Hypothalamus (tissue), 51 donors: ENCODE results near the gene ZNF771.
"Not testable (repeated sequence)": the region's sequence is repeated elsewhere in the genome, so short reads cannot be mapped to it uniquely, and the experiment has no call there.

Source experiments
- DNase-seq, 51 donors: peaks; one replicate each; lab custom pipeline; 2025; lab: John Stamatoyannopoulos, UW

The ZNF771 gene

DNA sequence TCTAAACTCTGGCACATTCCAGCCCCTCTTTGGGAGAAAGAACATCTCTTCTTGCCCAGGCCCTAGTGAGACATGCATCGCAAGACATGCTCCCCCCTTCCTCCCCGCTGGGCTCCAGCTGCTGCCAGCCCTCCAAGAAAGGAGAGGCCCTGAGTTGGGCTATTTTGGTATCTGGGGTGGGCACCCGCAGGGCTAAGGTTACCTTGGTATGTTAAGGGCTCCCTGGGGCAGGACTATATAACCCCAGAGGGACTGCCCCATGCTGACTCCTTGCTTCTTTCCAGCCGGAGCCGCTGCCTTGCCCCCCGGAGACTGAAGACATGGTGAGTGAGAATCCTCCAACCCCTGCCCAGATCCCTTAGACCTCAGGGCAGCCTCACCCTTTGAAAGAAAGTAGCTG is 32.9 kb upstream of the ZNF771 start, which contains the start of gene MYL11:
Gene MYL11 (plus strand): TSS at position 265 of the 400 bp plus-strand sequence. CDS start 56 bp downstream, at position 321.
- DNase-seq = no peak

DNA sequence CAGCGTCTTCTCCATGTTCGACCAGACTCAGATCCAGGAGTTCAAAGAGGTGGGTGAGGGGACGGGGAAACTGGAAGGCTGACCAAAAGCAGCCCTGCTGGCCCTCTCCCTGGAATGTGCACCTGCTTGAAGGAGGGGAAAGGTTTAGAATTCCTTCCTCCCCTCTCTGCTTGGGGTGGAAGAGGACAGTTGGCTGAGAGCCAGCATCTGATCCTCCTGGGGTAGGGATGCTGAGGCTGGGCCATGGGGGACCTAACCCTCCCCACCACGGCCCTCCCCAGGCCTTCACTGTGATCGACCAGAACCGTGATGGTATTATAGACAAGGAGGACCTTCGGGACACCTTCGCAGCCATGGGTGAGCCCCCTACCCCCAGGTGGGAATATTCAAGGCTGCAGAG is 31.5 kb upstream of the ZNF771 start:
- no peak for DNase-seq

DNA sequence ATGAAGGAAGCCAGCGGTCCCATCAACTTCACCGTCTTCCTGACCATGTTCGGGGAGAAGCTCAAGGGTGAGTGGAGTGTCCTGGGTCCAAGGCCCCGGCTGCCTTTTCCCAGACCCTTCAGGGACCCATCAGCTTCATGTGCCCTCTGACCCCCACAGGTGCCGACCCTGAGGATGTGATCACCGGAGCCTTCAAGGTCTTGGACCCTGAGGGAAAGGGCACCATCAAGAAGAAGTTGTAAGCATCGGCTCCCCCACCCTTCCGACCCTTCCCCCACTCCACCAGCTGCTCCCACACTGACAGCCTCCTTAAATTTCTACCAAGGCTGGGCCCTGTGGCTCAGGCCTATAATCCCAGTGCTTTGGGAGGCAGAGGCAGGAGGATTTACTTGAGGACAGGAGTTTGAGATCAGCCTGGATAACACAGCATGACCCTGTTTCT is 30.9 kb upstream of the ZNF771 start:
- DNase-seq = no peak

DNA sequence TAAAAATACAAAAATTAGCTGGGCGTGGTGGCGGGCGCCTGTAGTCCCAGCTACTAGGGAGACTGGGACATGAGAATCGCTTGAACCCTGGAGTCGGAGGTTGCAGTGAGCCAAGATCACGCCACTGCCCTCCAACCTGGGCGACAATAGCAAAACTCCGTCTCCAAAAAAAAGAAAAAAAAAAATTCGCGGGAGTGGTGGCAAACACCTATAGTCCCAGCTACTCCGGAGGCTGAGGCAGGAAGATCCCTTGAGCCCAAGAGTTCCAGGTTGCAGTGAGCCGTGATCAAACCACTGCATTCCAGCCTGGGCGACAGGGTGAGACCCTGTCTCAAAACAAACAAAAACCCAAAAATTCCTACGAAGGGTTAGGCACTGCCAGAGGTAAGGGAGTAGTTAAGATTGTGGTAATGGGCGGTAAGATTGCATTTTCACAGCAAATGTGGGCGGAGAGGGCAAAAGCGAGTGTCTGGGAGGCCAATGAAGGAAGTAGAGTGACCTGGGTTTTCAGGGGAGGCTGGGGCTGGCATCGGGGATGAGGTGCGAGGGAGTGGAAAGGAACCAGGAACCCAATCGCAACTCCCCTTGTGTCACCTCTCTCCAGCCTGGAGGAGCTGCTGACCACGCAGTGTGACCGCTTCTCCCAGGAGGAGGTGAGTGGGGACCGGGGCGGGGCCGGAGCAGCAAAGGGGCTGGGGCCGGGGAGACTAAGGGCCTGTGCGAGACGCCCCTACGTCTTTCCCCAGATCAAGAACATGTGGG is 30.2 kb upstream of the ZNF771 start:
- DNase-seq = peak in 5 of 51 donors; percentile 56 to 75 (median 69)

DNA sequence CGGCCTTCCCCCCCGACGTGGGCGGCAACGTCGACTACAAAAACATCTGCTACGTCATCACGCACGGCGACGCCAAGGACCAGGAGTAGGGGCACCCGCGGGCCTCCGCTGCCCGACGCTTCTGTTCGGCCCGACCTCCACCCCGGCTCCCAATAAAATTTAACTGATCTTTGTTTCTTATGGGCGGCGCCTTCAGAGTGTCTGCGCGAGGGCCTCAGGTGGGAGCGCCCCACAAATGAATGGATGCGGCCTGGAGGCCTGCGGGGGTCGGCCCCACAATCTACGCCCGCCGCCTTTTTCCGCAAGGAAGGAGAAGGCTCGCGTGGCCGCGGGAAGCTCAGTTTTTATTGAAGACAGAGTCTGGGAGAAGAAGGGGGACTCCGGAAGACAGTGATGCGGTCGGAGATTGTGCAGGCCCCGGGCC is 29.6 kb upstream of the ZNF771 start:
- peak in 45 of 51 donors; percentile 57 to 95 (median 88) for DNase-seq

DNA sequence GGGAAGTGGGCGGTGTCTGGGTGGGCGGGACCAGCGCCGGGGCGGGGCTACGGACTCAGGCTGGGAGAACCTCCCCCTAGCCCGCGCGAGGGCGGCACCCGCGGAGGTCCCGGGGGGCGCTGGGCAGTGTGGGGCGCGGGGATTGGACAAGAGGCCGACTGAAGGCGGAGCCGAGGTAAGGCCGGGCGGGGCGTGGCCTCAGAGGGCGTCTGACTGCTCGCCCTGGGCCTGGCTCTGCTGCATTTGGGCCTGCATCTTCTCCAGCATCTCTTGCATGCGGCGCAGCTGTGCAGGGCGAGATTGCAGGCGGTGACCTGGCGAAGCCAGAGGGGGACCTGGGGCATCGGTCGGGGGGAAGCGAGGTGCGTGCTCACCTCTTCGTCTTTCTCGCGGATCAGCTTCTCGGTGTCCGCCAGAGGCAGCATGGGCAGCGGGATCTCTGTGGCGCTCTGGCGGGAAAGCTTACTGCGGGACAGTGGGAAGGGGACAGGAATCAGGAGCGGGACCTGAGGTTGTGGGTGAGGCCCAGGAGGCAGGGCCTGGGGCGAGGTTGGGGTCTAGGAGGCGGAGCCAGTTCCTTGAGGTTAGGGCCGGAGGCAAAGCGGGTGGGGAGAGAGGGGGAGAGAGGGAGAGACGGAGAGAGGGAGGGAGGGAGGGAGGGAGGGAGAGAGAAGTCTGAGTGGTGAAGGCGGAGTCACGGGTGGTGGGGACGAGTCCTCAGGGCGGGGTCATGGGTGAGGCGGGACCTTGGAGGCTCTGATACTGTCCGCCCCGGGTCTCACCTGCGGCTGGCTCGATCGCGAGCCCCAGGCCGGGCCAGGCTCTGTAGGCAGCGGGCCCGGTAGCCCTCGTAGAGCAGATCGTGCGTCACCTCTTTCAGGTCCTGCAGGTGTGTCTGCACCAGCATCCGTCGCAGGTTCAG is 28.9 kb upstream of the ZNF771 start:
- DNase-seq = peak; percentile 87 to 100 (median 99)

DNA sequence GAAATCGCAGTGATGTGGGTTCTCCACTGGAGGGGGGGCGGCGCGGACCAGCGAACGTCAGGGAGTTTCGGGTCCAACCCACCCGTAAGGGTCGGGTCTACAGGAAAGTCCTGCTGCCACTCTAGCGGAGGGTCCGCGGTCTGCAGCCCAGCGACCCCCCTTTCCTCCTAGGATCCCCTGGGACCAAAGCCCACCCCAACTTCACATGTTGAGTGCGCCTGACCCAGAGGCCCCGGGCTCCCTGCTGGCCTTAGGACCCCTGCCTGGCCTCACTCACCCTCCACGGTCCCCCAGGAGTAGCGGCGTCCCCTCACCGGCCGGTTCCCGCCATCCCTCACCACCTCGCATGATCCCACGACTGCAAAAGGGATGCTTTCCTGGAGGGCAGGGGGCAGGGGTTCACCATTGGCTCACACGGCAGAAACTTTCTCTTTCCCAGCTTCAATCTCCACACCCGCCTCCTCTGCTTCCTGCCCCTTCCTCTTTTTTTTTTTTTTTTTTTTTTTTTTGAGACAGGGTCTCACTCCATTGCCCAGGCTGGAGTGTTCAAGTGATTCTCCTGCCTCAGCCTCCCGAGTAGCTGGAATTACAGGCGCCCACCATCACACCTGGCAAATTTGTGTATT is 28.1 kb upstream of the ZNF771 start:
- no peak for DNase-seq

DNA sequence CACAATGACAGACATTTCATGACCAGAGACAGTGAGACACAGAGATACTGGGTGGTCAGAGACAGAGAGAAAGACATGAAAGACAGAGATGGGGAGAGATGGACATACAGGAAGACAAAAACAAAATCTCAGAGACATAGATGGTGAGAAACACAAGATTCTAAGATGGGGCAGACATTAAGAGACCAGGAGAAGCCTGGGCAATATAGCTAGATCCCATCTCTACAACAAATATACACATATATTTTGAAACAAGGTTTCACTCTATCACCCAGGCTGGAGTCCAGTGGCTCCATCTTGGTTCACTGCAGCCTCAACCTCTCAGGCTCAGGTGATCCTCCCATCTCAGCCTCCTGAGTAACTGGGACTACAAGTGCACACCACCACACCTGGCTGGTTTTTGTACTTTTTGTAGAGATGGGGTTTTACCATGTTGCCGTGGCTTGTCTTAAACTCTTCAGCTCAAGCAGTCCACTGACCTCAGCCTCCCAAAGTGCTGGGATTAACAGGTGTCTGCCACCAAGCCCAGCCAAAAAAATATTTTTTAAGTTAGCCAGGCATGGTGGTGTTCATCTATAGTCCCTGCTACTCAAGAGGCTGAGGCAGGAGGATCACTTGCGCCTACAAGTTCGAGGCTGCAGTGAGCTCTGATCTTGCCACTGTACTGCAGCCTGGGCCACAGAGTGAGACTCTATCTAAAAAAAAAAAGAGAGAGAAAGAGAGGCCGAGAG is 27.2 kb upstream of the ZNF771 start:
- no peak for DNase-seq

DNA sequence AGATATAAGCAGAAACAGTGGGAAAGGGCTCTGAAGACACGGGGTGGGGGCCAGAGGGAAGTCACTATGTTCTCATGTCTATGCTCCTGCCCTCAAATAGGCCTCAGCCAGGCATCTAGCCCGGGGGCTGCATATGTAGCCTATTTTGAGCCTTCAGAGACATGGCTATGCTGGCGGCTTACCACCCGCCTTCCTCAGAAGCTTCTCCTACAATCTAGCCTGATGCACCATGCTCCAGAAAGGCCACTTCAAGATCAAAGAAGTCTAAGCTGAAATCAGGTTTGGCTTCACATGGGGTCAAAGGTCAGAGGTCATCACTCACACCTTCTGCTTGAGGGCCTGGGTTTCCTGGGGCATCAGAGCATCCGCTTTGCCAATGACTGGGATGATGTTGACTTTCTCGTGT is 26.6 kb upstream of the ZNF771 start:
- no peak for DNase-seq

DNA sequence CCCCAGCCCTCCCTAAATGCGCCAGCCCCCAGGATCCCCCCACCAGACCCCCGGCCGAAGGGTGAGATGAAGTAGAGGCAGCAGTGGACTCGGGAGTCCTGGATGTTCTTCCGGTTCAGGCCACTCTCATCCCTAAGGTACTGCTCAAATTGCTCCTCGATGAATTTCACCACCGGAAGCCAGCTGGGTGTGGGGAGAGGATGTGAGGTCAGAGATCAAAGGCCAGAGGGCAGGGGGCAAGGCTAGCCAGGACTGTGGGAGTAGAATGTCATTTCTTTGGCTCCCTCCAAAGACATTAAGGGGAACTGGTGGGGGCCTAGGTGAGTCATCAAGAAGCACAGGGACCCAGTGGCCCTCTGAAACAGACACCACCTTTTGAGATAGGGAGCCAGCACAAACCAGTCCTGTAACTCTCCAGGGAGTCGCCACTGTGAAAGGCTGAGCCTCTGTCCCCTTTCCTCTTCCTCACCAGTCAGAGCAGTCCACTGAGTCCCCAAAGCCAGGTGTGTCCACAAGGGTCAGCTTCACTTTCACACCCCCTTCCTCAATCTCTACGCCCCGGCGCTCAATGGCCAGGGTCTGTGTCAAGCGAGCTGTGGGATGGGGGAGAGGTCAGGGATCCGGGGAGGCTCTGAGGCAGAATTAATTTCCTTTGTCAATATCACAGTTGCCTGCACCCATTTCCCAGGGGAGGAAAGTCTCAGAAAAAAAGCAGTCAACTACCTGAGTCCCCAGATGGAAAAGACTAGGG is 25.9 kb upstream of the ZNF771 start:
- no peak for DNase-seq

DNA sequence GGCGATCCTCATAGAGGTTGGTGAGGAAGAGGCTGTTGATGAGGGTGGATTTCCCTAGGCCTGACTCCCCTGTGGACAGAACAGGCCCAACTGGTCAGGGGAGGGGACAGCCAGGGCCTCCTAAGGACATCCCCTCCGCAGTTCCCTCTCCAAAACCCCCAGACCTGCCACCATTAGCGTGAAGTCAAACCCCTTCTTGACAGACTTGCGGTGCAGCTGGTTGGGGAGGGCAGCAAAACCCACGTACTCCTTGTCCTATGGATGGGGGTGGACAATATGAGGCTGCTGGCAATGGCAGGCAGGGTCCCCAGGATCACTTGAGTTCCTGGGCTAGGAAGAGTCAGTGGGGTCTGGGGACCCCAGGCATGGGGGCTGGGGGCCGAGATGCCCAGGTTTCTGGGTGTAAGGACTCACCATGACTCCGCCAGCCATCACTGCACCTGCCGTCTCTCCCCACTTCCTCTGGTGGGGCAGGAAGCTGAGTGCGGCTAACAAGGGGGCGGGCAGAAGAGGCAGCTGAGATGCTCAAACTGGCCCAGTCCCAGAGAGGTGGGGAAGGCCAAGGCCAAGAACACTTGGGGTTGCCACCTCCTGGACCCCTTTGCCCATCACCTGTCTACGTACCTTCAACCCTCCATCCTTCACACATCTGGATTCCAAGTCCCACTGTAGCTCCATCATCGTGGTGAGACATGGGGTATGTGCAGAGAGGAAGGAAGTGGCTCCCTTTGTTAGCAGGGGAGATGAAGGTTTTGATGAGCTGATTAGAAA is 25.1 kb upstream of the ZNF771 start, which contains the start of gene SEPTIN1:
Gene SEPTIN1 (minus strand): TSS at position 451 of the 771 bp plus-strand sequence. CDS start 19 bp downstream, at position 432.
- no peak for DNase-seq

DNA sequence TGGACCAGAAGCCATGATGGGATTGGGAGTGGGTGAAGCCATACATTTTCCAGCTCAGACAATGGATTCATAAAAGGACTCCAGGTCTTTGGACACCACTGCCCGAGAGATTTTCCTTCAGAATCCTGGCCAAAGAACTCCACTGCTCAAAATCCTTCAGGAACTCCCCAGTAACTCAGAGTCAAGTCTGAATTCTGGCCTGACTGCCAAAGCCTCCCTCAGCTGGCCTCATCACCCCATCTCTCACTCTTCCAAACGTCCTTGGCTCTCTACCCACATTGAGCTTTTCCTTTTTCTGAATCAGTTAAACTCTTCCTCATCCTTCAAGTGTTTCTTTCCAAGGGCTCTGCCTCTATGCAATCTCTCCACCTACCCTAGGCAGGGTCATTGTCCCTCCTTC is 23.9 kb upstream of the ZNF771 start:
- DNase-seq = no peak

DNA sequence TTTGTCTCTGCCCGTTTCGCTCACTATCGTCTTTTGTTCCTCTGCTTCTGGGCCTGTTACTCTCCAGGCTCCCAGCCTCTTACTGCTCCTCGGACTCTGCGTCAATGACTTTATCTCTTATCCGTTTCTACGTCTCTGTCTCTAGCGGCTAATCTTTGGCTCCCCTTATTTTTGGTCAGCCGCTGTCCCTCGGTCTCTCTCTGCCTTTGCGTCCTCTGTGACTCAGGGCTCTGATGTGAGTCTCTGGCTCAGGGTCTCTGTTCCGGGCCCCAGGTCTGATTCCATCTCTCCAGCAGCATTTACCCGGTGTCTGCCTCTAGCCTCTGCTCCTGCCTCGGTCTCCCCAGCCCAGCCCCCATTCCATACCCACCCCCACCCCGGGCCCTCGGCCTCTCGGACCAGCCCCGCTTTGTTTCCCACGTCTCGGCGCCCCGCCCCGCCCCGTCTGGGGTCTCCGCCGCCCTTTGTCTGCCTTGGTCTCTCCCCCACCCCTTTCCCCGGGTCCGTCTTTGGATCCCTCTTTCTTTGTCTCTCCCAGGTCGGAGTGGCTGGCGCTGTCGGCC is 12.7 kb upstream of the ZNF771 start:
- peak in 5 of 51 donors; percentile 21 to 57 (median 45) for DNase-seq

DNA sequence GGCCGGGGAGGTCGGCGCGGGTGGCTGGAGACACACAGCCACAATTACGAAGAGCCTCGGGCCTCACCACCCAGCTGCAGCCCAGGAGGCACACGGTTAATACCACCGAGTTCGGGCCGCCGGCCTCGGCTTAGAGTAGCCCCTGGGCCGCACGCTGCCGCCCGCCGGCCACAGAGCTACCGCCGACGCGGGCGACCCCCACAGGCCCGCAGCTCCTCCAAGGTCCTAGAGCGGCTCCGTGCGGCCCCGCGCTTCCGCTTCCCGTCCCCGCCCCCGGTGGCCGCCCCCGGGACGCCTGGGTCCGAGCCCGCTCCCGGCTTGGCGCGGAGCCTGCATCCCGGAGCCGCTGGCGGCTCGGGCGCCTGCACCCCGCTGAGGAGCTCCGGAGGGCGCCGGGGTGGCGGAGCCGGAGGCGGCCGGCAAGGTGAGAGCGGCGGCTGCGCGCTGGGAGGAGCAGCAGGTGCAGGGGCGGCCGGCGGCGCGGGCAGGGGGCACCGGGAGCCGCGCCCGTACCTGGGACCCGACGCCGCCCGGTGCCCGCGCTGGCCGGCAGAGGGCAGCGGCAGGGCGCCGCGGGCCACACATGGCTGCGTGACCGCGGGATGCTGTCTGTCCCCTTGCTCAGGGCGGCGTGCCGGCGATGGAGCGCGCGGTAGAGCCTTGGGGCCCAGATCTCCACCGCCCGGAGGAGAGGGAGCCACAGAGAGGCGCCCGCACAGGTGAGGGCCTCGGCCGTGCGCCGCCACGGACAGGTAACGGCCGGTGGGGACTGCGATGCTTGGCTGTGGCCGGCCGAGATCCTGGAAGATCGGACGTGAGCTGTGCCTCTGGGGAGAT is 12.0 kb upstream of the ZNF771 start, which contains the start of gene ZNF48:
Gene ZNF48 (plus strand): TSS at position 266 of the 837 bp plus-strand sequence. CDS start 375 bp downstream, at position 641.
- DNase-seq = peak in 47 of 51 donors; percentile 51 to 94 (median 84)

DNA sequence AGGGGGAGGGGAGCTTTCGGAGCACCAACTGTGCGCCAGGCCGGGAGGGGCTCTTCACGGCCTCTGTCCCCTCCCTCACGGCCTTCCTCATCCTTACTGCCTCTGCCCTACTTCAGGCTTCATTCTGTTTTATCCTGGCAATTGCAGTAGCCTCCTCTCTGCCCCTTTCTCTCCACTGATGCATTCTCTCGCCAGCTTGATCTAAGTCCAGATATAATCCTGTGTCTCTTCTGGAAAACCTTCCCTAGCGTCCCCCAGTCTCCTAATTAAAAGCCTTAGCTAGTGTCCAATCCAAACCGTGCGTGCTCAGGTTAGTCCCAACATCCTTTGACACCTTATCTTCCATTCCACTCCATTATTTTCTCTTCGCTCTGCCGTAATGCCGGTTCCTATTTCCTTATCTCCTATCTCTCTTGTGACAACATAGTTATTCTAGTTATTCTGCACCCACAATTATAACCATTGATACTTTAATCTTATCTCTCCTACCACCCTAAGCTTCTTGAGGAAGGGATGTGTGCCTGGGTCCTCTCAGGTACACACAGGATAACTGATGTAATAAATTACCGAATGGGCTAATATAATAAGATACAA is 11.3 kb upstream of the ZNF771 start:
- no peak for DNase-seq

DNA sequence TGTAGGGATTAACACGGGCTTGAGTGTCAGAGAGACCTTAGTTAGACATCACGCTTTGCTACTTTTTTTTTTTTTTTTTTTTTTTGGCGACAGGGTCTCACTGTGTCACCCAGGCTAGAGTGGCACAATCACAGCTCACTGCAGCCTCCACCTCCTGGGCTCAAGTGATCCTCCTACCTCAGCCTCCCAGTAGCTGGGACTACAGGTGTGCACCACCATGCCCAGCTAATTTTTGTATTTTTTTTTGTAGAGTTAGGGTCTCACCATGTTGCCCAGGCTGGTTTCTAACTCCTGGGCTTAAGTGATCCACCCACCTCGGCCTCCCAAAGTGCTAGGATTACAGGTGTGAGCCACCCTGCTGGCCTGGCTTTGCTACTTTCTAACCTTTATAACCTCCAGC is 10.8 kb upstream of the ZNF771 start:
- not testable (repeated sequence) for DNase-seq

DNA sequence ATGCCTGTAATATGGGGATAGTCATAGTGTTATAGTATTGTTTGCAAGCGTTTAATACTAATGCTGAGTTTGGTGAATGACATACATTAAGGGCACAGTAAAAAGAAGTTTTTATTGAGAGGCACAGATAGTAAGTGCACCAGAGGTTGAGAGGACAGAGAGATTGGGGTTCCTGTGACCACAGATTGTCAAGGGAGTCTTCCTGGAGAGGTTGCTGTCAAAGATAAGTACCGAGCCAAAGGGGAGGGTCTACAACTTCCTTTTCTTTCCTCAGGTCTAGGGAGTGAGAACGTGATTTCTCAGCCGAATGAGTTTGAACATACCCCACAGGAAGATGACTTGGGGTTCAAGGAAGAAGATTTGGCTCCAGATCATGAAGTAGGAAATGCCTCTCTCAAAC is 10.3 kb upstream of the ZNF771 start:
- no peak for DNase-seq
